Suprapubic skin (tissue), 4 donors: ENCODE data around the gene ALOX15B. TPM values are rescaled to one million over a fixed set of nuclear protein-coding genes. Genes with fewer than 3 reads are reported as not detected.

Experiments
- DNase-seq, 2 donors: peaks; one replicate each; pipeline ENCODE4 v3.0.0-alpha.2; 2019; ENCODE audit warnings: low spot score in 2 of 2
- H3K27ac ChIP-seq: fragments of 200-600 bp; sonication (generic); one replicate; pipeline ENCODE4 v1.5.1; 2019
- H3K27me3 ChIP-seq: fragments of 200-600 bp; sonication (generic); one replicate; pipeline ENCODE4 v1.5.1; 2019
- H3K36me3 ChIP-seq: fragments of 200-600 bp; sonication (generic); one replicate; pipeline ENCODE4 v1.5.1; 2019
- H3K4me1 ChIP-seq: fragments of 200-600 bp; sonication (generic); one replicate; pipeline ENCODE4 v1.5.1; 2019
- H3K4me3 ChIP-seq: fragments of 200-600 bp; sonication (generic); one replicate; pipeline ENCODE4 v1.5.1; 2019; ENCODE audit warnings: mild to moderate bottlenecking
- H3K9me3 ChIP-seq: fragments of 200-600 bp; sonication (generic); one replicate; pipeline ENCODE4 v1.5.1; 2019
- CTCF ChIP-seq, 2 donors: fragments of 200-600 bp in 1 of 2; fragments of 450-650 bp in 1 of 2; sonication (generic) in 1 of 2; IDR thresholded peaks; one replicate each; pipeline ENCODE4 v1.5.1; 2016 to 2019; ENCODE audit warnings: antibody characterized with exemption in 2 of 2, mild to moderate bottlenecking in 1 of 2, moderate library complexity in 1 of 2
- EP300 ChIP-seq: sonication (generic); formaldehyde crosslinking; IDR thresholded peaks from one replicate; pipeline ENCODE4 v1.6.1; 2017; ENCODE audit warnings: antibody characterized with exemption
- POLR2A ChIP-seq, 2 donors: fragments of 450-650 bp; IDR thresholded peaks; one replicate each; pipeline ENCODE4 v1.6.1; 2017; ENCODE audit warnings: antibody characterized with exemption in 2 of 2, mild to moderate bottlenecking in 2 of 2, moderate library complexity in 2 of 2
- POLR2AphosphoS5 ChIP-seq, 3 donors: sonication (generic); formaldehyde crosslinking; IDR thresholded peaks; one replicate each; pipeline ENCODE4 v1.6.1; 2017; ENCODE audit warnings: antibody characterized with exemption in 3 of 3
- WGBS: methylation state at CpG from one replicate; pipeline ENCODE4 v1.1.5; 2018; 5-methylcytosine and 5-hydroxymethylcytosine counted together
- total RNA-seq, 4 donors: library from RNA; depleted of rRNA; stranded (reverse); fragments of >200 nt; gene quantifications; one replicate each; pipeline ENCODE4 v1.1.0, GENCODE V29; 2016

Gene ALOX15B
- total RNA-seq: 100 to 1,000 TPM in 1 of 4 donors, 10 to 100 TPM in 3; 44.8 to 156 (median 78.1) TPM

GRCh38 chr17:8038954-8039610, at the start of gene ALOX15B:
ALOX15B (plus strand) TSS chr17:8039059; CDS start chr17:8039156, 97 bp downstream.
- WGBS: 10% methylated on average over 29 of the region's 37 CpGs
- Histone ChIP-seq H3K4me1 (peaks cover 37% of the 10 kb centered on the region), H3K27ac (no peak within 1 kb of the TSS), H3K27me3 (peaks cover 24% of the 10 kb centered on the region), H3K9me3 (no peaks in the 10 kb centered on the region), H3K36me3 (no peaks in the 10 kb centered on the region), H3K4me3 (peak within 1 kb of the TSS; percentile 38)
- TF ChIP-seq POLR2AphosphoS5 (IDR thresholded peaks at IDR 0.05) (no peak), POLR2A (IDR thresholded peaks at IDR 0.05) (no peak), EP300 (no peak)
- no peak for DNase-seq

GRCh38 chr17:7989781-7990655, 48.8 kb upstream of the ALOX15B start:
- H3K27ac ChIP-seq: no peak overlapping the region
- WGBS: 8% methylated on average over 30 of the region's 59 CpGs
- peak; percentile 90 to 93 for DNase-seq
- peak overlapping the region; percentile 74 for H3K4me3 ChIP-seq
- TF ChIP-seq EP300 (no peak), CTCF (IDR thresholded peaks at IDR 0.05) (peak; percentile 74 to 92), POLR2AphosphoS5 (IDR thresholded peaks at IDR 0.05) (no peak), POLR2A (IDR thresholded peaks at IDR 0.05) (no peak)
- peaks cover 18% of the 10 kb centered on the region for H3K4me1 ChIP-seq
- H3K27me3 ChIP-seq: peaks cover 8% of the 10 kb centered on the region
- H3K36me3 ChIP-seq: no peaks in the 10 kb centered on the region
- no peaks in the 10 kb centered on the region for H3K9me3 ChIP-seq

GRCh38 chr17:7992516-7992915, 46.3 kb upstream of the ALOX15B start:
- H3K4me3 ChIP-seq: no peak overlapping the region
- peaks cover 9% of the 10 kb centered on the region for H3K27me3 ChIP-seq
- H3K9me3 ChIP-seq: no peaks in the 10 kb centered on the region
- DNase-seq: no peak
- H3K36me3 ChIP-seq: no peaks in the 10 kb centered on the region
- H3K27ac ChIP-seq: no peak overlapping the region
- 86% methylated on average over 2 of the region's 2 CpGs for WGBS
- TF ChIP-seq CTCF (IDR thresholded peaks at IDR 0.05): no peak
- no peak for TF ChIP-seq POLR2A (IDR thresholded peaks at IDR 0.05)
- no peak for TF ChIP-seq EP300
- no peak for TF ChIP-seq POLR2AphosphoS5 (IDR thresholded peaks at IDR 0.05)
- peaks cover 22% of the 10 kb centered on the region for H3K4me1 ChIP-seq

GRCh38 chr17:7992924-7993323, 45.9 kb upstream of the ALOX15B start:
- Histone ChIP-seq H3K4me1 (peaks cover 22% of the 10 kb centered on the region), H3K27me3 (peaks cover 5% of the 10 kb centered on the region), H3K36me3 (no peaks in the 10 kb centered on the region), H3K4me3 (no peak overlapping the region), H3K27ac (no peak overlapping the region), H3K9me3 (no peaks in the 10 kb centered on the region)
- WGBS: 58% methylated on average over 3 of the region's 3 CpGs
- TF ChIP-seq EP300: no peak
- no peak for TF ChIP-seq POLR2A (IDR thresholded peaks at IDR 0.05)
- TF ChIP-seq CTCF (IDR thresholded peaks at IDR 0.05): no peak
- TF ChIP-seq POLR2AphosphoS5 (IDR thresholded peaks at IDR 0.05): no peak
- DNase-seq: no peak

GRCh38 chr17:7993972-7994589, 44.8 kb upstream of the ALOX15B start:
- DNase-seq: no peak
- Histone ChIP-seq H3K9me3 (no peaks in the 10 kb centered on the region), H3K4me3 (no peak overlapping the region), H3K4me1 (peaks cover 19% of the 10 kb centered on the region), H3K36me3 (no peaks in the 10 kb centered on the region), H3K27me3 (peaks cover 13% of the 10 kb centered on the region), H3K27ac (no peak overlapping the region)
- no peak for TF ChIP-seq POLR2A (IDR thresholded peaks at IDR 0.05)
- TF ChIP-seq CTCF (IDR thresholded peaks at IDR 0.05): no peak
- WGBS: 91% methylated on average over 27 of the region's 27 CpGs
